Activated naive CD4-positive, alpha-beta T cell treated with Interleukin-2 at 50 U/mL for 16 hours (primary cell): ENCODE data around the gene ZNF57.
A peak's percentile ranks its signal among the peaks of the same experiment; 100 is the strongest.
"Not testable (repeated sequence)": the region's sequence is repeated elsewhere in the genome, so short reads cannot be mapped to it uniquely, and the experiment has no call there.

Experiments used
- DNase-seq: peaks from one replicate; pipeline ENCODE4 v3.0.0-alpha.2; 2020

ZNF57 gene

GRCh38 chr19:2960120-2960519 lies 59.4 kb downstream of the ZNF57 start:
- no peak for DNase-seq

DNA sequence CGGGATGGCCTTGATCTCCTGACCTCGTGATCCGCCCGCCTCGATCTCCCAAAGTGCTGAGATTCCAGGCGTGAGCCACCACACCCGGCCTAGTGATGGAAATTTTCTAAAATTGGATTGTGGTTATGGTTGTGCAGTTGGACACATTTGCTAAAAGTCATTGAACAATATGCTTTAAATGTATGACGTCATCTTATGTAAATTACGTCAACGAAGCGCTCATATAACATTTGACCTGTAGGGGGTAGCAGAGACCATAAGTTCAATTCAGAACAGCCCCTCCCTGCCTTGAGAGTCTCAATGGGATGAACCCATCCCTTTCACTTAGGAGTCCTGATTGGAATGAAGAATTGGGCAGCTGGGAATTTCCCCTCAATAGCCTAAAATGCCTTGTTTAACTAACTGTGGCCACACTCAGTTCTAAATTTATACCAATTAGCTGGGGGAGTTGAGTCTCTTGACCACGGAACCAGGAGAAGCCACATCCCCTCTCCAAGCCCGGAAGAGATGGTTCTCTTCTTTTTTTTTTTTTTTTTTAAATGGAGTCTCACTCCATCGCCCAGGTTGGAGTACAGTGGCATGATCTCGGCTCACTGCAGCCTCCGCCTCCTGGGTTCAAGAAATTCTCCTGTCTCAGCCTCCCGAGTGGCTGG lies 61.4 kb downstream of the ZNF57 start:
- DNase-seq, result peak; percentile 23

- no peak for DNase-seq
These were observed 62.4 kb downstream of the ZNF57 start for GRCh38 chr19:2963122-2963521.

- DNase-seq, result not testable (repeated sequence)
These were observed 62.9 kb downstream of the ZNF57 start for GRCh38 chr19:2963631-2964030.

DNA sequence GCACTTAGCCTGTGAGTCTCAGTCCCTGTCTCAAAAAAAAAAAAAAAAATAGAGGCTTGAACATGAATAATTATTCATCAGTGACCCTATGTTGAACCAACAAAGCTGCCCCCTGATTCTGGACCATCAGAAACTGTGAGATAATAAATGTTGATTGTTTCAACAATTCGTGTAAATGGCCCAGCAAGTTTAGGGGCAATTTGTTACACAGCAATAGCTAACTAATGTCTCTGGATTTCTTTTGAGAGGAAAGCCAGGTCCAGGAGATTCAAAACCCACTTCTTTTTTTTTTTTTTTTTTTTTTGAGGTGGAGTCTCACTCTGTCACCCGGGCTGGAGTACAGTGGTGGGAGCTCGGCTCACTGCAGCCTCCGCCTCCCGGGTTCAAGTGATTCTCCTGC lies 64.1 kb downstream of the ZNF57 start:
- no peak for DNase-seq

GRCh38 chr19:2967972-2968371 lies 67.2 kb downstream of the ZNF57 start:
- no peak for DNase-seq
